ENCODE data around the gene ITGA1. TPM values are rescaled to one million over a fixed set of nuclear protein-coding genes. Genes with fewer than 3 reads are reported as not detected.

The ITGA1 gene
- total RNA-seq, 1 donor from 2014 or later = 3.2 TPM

DNA sequence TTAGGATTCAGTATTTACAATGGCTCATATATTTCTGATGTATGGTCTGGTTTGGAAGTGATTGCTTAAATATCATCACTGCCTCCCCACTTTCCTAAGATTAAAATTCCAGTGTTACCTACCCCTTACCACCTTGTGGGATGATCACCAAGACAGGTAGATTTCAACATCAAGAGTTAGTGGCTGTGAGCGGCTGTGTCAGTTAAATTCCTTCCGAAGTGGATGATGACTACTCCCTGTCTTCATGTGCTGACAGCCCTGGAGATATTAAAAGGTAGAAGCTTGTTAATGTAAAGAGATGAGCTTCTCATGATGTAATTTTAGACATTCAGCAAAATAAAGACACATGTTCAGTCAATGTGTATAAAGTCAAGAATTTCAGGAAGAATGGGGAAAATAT lies 205.7 kb downstream of the ITGA1 start:
- DNase-seq (ENCODE audit: low read depth) = no peak
- TF ChIP-seq, protein P1, sequence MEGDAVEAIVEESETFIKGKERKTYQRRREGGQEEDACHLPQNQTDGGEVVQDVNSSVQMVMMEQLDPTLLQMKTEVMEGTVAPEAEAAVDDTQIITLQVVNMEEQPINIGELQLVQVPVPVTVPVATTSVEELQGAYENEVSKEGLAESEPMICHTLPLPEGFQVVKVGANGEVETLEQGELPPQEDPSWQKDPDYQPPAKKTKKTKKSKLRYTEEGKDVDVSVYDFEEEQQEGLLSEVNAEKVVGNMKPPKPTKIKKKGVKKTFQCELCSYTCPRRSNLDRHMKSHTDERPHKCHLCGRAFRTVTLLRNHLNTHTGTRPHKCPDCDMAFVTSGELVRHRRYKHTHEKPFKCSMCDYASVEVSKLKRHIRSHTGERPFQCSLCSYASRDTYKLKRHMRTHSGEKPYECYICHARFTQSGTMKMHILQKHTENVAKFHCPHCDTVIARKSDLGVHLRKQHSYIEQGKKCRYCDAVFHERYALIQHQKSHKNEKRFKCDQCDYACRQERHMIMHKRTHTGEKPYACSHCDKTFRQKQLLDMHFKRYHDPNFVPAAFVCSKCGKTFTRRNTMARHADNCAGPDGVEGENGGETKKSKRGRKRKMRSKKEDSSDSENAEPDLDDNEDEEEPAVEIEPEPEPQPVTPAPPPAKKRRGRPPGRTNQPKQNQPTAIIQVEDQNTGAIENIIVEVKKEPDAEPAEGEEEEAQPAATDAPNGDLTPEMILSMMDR (conservative IDR thresholded peaks at IDR 0.05; ENCODE audit: low read depth, low read length) = no peak
- H3K4me3 ChIP-seq (ENCODE audit: low read depth, low read length) = no peak overlapping the region

DNA sequence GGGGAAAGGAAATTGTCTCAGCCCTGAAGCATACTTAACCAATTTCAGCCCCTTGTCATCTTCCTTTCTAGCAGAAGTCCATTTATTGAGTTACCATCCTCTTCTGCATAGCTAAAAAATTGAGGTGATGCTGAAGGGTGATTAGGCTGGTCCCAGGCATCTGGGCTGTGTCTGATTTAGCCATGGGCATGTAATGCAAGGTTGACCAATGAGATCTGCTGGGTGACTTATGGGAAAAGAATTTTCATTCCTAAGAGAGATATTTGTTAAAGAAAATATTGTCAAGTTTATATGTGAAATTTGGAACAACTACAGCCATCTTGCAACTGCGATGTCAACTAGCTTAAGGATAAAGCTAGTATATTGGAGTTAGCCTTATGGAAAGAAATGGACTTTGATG lies 206.6 kb downstream of the ITGA1 start:
- TF ChIP-seq, protein P1 (conservative IDR thresholded peaks at IDR 0.05; ENCODE audit: low read depth, low read length) = no peak
- DNase-seq (ENCODE audit: low read depth) = no peak
- no peak overlapping the region for H3K4me3 ChIP-seq (ENCODE audit: low read depth, low read length)

DNA sequence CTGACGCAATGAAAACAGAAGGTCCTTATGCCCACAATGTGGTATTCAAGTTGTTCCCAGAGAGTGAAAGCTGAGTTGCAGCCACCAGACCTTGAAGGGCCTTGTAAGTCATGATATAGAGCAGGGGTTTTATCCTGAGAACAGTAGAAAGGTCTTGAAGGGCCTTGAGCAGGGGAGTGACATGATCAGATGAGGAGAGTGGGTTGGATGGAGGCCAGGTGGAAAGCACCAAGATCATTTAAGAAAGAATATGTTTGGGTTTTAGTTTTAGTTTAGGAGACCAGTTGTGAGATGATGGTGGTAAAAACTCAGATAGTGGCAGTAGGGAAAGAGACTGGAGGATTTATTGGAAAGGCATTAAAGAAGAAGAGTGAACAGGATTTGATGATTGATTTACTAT lies 207.4 kb downstream of the ITGA1 start:
- H3K4me3 ChIP-seq (ENCODE audit: low read depth, low read length) = no peak overlapping the region
- TF ChIP-seq, protein P1 (conservative IDR thresholded peaks at IDR 0.05; ENCODE audit: low read depth, low read length) = no peak
- no peak for DNase-seq (ENCODE audit: low read depth)

DNA sequence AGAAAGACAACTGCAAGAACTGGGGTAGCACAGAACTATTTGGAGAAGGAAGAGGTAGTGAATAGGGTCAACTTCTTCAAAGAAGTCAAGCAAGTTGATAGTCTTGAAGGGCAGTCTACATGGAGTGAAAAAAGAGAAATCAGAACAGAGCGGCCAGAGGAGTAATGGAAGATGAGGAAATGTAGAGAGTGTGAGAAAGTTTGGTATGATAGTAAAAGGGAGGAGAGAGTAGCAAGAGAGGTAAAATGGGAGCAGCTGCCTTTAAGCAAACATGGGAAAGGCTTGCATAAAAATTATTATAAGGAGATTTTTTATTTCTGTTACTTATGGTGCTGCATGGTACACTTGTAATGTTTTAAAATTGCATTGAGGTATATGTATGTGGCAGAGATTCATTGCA lies 208.2 kb downstream of the ITGA1 start:
- no peak for DNase-seq (ENCODE audit: low read depth)
- TF ChIP-seq, protein P1 (conservative IDR thresholded peaks at IDR 0.05; ENCODE audit: low read depth, low read length) = no peak
- no peak overlapping the region for H3K4me3 ChIP-seq (ENCODE audit: low read depth, low read length)

DNA sequence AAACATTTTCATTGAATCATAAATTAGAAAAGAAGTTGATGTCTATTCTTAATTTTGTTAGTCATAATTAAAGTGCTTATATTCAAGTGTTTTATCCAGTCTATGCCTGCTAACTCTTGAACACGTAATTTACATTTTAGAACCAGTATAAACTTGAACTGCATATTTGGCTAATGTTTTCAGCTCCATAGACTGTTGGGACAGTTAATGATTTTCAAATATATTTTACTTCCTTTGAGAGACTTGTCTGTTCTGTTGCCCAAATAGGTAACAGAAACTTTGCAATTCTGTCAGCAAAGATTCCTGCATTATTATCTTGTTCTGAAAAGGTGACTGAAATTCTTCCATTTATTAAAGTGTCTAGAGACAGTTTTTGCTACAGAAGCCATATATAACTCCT lies 209.3 kb downstream of the ITGA1 start:
- no peak overlapping the region for H3K4me3 ChIP-seq (ENCODE audit: low read depth, low read length)
- TF ChIP-seq, protein P1 (conservative IDR thresholded peaks at IDR 0.05; ENCODE audit: low read depth, low read length) = no peak
- DNase-seq (ENCODE audit: low read depth) = no peak

DNA sequence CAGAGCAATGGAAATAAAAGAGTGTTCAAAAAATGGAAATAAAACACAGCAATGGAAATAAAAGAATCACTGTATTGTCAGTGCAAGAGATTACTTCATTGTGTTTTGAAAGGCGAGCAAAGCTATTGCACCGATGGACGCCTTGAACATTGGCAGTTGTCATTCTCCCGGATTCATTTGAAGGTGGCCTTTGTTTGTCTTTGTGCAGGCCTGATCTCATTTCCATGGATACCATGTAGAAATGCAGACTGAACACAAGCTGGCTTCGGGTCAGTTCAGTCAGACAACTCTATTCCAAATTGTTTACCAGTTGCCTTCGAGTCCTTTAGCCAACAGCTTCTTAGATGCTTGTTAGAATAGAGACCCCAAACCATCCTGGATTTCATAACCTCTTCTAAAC lies 209.7 kb downstream of the ITGA1 start:
- no peak overlapping the region for H3K4me3 ChIP-seq (ENCODE audit: low read depth, low read length)
- peak; percentile 33 for DNase-seq (ENCODE audit: low read depth)
- TF ChIP-seq, protein P1 (conservative IDR thresholded peaks at IDR 0.05; ENCODE audit: low read depth, low read length) = no peak

DNA sequence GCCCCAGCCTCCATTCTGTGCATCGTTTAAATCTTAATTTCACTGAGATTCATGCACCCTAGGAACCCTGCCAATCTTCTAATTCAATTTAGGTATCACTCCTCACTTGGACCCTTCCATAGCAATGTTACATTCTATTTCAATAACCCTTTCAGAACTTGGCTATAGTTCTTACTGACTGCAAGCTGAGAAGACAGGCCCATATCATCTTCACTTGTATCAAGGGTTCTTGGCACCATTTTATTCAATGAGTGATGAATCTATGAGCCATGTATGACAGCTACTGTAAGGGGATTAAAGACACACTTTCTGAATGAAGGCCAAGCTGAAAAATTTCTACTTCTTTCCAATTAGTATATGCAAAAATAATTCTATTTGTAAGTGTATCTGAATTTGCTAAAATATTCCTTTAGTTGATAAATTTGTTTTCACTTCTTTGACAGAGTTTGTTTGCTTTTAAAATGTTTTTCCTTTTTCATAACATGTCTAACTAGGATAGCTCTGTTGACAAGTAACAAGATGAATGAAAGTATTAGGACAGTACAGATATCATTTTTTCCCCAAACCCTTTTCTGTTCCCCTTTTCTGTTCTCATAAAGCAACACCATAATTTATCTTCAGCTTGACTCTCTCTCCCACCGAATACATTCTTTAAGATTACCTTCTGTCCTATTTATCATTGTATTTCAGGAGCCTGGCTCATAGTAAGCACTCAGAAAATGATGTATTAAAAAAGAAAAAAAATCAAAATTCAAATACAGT lies 211.0 kb downstream of the ITGA1 start:
- TF ChIP-seq, protein P1 (conservative IDR thresholded peaks at IDR 0.05; ENCODE audit: low read depth, low read length) = no peak
- H3K4me3 ChIP-seq (ENCODE audit: low read depth, low read length) = no peak overlapping the region
- DNase-seq (ENCODE audit: low read depth) = no peak

All from epithelial cell of proximal tubule (primary cell).